G401.6 (cell line): ENCODE measurements around the gene VWCE.
"Not testable (repeated sequence)": the region's sequence is repeated elsewhere in the genome, so short reads cannot be mapped to it uniquely, and the experiment has no call there.

Experiments
- FAIRE-seq: peaks from 2 replicates; lab custom pipeline; 2012; peaks lifted over from hg19 to GRCh38; lab: Jason Lieb, UNC

Gene VWCE

DNA sequence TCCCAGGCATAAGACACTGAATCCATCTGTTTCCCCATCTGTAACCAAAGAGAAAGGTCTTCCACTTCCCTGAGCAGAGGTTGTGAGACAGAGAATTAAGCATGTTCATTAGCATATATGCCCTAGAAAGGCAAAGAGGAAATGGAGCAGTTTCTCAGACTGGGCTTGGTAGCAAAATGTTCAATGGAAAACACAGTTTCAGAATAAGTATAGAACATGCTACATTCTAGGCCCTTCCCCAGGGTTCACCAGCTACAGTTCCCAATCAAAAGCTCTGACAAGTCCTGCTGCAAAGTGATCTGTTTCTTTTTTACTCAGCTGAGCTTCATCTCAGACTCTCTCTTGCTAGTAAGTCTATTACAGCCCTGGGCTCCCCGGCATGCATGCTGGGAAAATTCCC is 42.8 kb downstream of the VWCE start:
- FAIRE-seq = not testable (repeated sequence)

DNA sequence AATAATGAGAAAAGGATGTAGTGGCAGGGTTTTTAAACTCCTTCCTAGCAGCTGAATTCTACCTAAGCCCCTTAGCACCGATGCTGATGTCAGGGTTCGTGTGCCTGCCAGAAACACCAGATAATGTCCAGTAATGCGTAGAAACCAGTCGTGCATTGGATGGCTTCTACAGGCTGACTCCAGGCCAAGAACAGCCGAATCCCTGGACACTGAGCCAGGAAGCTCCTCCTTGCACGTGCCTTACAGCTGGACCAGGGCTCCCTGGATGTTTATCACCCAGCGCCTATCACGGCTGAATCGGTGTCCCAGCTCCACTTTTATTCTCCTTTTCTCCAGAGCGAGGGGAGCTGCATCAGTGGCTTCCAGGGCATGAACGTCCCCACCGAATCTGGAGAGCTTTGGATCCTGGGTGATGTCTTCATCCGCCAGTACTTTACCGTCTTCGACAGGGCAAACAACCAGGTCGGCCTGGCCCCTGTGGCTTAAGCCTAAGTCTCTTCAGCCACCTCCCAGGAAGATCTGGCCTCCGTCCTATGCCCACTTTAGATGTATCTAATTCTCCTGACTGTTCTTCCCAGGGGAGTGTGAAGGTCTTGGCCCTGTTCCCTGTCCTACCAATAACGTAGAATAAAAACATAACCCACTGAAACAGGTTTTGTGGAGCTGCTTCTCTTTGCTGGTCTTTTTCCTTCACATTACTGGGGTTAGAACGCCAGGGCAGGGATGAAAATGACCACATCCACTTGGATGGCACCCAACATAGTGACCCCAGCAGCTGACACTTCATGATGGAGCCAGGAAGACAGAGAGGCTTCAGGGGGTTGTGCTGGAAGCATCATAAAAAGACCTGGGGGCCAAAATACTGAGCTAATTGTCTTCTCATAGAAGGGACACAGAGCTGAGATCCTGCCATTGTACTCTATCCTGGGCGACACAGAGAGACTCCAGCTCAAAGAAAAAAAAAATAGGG is 44.0 kb downstream of the VWCE start:
- not testable (repeated sequence) for FAIRE-seq

DNA sequence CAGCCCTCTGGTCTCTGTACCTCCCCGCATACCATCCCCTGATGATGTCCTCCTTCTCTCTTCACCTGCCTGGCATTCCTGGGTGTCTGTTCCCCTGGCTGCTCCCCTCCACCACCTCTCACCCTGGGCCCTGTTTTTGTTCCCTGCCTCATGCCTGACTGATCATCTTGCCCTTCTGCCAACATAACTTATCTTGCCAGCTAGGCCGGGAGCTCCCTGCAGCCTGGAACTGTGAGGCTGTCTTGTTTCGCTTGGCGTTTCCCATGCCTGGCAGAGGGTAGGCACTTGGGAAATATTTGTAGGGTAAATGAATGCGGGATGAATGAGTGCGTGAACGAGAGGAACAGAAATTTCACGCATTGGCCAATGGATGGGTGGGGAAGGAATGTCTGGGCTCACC is 45.9 kb downstream of the VWCE start:
- not testable (repeated sequence) for FAIRE-seq

DNA sequence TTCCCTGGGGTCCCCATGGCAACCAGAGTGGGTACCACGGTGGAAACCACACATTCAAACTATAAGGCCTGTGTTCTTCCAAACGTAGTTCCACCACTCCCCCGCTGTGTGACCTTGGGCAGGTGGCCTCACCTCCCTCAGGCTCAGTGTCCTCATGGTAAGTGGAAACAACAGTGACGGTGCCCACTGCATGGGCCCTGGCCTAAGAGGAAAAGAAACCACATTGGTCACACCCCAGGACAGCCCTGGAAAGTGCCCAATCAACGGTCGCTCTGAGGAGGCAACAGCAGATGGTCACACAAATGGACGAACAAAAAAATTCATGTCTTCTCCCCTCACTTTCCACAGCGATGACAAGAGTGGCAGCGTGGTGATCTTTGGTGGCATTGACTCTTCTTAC is 47.0 kb downstream of the VWCE start:
- FAIRE-seq = not testable (repeated sequence)

DNA sequence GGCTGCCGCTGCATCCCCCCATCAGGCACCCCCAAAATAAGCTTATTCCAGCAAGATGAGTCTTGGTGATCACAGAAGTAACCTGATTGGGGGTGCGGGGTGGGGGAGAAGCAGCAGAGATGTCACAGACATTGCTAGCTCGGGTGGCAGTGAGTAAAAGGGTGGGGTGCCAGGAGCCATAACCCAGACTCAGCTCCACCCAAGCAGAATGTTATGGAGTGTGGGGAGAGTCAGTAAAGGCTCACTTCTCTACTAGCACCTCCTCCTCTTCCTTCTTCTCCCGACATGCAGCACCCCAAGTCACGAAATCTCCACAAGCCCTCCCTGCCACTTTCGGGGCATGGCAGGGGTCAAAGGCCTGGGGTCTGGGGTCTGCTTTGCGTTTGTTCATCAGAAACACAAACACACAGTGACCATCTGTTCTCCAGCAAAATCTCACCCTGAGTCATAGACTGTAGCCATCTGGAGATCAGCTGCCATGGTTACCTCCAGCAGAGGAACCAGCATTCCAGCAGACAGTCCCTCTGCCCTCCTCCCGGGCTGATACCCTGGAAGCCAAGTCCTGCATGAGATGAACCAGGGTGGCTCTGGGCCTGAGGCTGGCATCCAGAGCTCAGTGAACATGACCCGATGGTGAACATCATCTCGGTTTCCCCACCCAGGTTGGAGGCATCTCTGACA is 49.7 kb downstream of the VWCE start:
- not testable (repeated sequence) for FAIRE-seq

DNA sequence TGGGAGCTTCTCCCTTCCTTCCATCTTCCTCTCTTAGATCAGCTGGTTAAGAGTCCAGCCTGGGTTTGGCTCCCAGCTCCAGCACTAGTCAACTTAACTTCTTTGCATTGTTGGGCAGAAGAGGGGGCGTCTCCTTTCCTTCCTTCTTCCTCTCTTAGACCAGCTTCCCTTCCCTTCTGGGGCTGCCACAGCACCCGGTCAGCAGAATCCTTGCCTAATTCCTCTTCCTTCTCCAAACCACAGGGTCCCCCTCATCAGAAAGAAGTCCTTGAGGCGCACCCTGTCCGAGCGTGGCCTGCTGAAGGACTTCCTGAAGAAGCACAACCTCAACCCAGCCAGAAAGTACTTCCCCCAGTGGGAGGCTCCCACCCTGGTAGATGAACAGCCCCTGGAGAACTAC is 53.6 kb downstream of the VWCE start:
- not testable (repeated sequence) for FAIRE-seq

DNA sequence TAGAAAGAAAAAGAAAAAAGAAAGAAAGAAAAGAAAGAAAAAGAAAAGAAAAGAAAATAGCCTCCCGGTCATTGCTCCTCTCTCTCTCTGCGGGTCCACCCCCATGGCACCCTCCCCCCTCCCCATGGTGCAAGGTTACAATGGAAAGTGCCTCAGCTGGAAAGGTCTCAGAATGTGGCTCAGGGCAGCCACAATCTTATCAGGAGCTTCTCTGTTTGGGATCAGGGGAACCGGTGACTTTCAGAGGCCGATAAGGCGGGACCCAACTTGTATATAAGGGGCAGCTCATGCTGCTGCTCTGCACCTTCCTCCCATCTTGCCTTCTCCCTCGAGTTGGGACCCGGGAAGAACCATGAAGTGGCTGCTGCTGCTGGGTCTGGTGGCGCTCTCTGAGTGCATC is 54.2 kb downstream of the VWCE start, which contains the start of gene PGA5:
TSS of gene PGA5 (plus strand) at position 301 of the 400 bp plus-strand sequence. CDS start at position 353, 52 bp downstream.
- FAIRE-seq = not testable (repeated sequence)

DNA sequence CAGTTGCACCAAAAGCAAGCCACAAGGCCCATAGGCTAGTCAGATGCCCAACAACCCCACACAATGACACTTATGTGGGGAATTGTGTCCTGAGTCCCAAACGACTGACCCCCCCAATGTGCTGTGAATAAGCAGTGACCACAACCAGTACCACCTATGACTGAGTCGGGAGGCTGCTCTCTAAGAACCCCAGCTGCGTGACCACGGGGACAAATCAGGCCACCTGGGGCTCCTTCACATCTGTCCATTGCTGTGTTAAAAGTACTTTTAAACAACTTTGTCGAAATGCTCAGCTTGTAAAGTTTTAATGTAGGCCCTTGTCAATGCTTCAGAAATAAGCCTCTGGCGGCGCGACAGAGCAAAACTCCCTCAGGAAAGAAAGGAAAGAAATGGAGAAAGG is 54.8 kb downstream of the VWCE start:
- not testable (repeated sequence) for FAIRE-seq

DNA sequence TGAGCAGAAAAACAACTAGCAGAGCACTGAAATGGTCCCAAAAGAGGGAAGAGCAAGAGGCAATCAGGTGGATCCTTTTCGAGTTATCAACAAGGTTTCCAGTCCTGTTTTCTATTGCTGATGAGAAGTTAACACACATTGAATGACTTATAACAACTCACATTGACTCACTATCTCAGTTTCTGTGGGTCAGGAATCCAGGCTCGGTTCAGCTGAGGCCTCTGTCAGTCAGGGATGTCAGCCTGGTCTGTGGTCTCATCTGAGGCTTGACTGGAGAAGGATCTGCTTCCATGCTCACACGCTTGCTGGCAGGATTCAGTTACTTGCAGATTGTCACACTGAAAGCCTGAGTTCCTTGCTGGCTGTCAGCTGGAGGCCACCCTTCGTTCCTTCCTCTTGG is 58.0 kb downstream of the VWCE start:
- FAIRE-seq = not testable (repeated sequence)

DNA sequence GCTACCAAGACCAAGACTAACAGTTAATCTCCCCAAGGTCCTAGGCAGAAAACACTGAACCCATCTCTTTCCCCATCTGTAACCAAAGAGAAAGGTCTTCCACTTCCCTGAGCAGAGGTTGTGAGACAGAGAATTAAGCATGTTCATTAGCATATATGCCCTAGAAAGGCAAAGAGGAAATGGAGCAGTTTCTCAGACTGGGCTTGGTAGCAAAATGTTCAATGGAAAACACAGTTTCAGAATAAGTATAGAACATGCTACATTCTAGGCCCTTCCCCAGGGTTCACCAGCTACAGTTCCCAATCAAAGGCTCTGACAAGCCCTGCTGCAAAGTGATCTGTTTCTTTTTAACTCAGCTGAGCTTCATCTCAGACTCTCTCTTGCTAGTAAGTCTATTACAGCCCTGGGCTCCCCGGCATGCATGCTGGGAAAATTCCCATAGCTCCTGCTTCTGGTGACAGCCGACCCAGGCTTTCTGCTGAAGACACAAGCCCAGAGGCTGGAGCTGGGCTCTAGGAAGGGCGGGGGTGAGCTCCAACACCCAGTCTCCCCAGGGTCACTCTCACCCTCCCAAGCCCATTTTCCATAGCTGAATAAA is 62.5 kb downstream of the VWCE start:
- not testable (repeated sequence) for FAIRE-seq

DNA sequence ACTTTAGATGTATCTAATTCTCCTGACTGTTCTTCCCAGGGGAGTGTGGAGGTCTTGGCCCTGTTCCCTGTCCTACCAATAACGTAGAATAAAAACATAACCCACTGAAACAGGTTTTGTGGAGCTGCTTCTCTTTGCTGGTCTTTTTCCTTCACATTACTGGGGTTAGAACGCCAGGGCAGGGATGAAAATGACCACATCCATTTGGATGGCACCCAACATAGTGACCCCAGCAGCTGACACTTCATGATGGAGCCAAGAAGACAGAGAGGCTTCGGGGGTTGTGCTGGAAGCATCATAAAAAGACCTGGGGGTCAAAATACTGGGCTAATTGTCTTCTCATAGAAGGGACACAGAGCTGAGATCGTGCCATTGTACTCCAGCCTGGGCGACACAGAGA is 63.5 kb downstream of the VWCE start:
- FAIRE-seq = not testable (repeated sequence)

DNA sequence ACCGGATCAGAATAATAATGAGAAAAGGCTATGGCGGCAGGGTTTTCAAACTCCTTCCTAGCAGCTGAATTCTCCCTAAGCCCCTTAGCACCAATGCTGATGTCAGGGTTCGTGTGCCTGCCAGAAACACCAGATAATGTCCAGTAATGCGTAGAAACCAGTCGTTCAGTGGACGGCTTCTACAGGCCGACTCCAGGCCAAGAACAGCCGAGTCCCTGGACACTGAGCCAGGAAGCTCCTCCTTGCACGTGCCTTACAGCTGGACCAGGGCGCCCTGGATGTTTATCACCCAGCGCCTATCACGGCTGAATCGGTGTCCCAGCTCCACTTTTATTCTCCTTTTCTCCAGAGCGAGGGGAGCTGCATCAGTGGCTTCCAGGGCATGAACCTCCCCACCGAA is 64.1 kb downstream of the VWCE start:
- not testable (repeated sequence) for FAIRE-seq

DNA sequence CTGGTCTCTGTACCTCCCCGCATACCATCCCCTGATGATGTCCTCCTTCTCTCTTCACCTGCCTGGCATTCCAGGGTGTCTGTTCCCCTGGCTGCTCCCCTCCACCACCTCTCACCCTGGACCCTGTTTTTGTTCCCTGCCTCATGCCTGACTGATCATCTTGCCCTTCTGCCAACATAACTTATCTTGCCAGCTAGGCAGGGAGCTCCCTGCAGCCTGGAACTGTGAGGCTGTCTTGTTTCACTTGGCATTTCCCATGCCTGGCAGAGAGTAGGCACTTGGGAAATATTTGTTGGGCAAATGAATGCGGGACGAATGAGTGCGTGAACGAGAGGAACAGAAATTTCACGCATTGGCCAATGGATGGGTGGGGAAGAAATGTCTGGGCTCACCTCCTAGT is 65.7 kb downstream of the VWCE start:
- FAIRE-seq = not testable (repeated sequence)

DNA sequence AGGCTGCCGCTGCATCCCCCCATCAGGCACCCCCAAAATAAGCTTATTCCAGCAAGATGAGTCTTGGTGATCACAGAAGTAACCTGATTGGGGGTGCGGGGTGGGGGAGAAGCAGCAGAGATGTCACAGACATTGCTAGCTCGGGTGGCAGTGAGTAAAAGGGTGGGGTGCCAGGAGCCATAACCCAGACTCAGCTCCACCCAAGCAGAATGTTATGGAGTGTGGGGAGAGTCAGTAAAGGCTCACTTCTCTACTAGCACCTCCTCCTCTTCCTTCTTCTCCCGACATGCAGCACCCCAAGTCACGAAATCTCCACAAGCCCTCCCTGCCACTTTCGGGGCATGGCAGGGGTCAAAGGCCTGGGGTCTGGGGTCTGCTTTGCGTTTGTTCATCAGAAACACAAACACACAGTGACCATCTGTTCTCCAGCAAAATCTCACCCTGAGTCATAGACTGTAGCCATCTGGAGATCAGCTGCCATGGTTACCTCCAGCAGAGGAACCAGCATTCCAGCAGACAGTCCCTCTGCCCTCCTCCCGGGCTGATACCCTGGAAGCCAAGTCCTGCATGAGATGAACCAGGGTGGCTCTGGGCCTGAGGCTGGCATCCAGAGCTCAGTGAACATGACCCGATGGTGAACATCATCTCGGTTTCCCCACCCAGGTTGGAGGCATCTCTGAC is 68.5 kb downstream of the VWCE start:
- FAIRE-seq = not testable (repeated sequence)

DNA sequence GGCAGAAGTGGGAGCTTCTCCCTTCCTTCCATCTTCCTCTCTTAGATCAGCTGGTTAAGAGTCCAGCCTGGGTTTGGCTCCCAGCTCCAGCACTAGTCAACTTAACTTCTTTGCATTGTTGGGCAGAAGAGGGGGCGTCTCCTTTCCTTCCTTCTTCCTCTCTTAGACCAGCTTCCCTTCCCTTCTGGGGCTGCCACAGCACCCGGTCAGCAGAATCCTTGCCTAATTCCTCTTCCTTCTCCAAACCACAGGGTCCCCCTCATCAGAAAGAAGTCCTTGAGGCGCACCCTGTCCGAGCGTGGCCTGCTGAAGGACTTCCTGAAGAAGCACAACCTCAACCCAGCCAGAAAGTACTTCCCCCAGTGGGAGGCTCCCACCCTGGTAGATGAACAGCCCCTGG is 72.4 kb downstream of the VWCE start:
- FAIRE-seq = not testable (repeated sequence)

DNA sequence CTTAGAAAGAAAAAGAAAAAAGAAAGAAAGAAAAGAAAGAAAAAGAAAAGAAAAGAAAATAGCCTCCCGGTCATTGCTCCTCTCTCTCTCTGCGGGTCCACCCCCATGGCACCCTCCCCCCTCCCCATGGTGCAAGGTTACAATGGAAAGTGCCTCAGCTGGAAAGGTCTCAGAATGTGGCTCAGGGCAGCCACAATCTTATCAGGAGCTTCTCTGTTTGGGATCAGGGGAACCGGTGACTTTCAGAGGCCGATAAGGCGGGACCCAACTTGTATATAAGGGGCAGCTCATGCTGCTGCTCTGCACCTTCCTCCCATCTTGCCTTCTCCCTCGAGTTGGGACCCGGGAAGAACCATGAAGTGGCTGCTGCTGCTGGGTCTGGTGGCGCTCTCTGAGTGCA is 73.1 kb downstream of the VWCE start, which contains the start of gene PGA4:
TSS of gene PGA4 (plus strand) at position 301 of the 400 bp plus-strand sequence. CDS start at position 355, 54 bp downstream.
- not testable (repeated sequence) for FAIRE-seq

DNA sequence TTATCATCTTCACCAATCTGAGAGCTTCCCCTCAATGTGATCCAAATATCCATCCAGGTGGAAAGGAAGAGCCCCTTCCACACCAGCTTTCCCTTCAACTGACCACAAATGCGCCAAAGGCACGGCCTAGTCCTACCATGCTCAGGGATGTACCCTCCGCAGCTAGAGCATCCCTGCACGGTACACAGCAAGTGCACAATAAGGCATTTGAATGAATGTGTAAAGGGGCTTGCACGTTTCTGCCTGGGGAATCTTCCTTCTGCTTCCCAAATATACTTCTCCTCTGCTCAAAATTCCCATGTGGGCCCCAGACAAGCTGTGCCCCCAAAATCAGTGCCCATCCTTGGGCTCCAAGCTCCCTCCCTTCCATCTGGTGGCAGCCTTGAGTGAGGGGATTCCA is 76.1 kb downstream of the VWCE start:
- not testable (repeated sequence) for FAIRE-seq

DNA sequence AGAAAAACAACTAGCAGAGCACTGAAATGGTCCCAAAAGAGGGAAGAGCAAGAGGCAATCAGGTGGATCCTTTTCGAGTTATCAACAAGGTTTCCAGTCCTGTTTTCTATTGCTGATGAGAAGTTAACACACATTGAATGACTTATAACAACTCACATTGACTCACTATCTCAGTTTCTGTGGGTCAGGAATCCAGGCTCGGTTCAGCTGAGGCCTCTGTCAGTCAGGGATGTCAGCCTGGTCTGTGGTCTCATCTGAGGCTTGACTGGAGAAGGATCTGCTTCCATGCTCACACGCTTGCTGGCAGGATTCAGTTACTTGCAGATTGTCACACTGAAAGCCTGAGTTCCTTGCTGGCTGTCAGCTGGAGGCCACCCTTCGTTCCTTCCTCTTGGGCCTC is 76.8 kb downstream of the VWCE start:
- not testable (repeated sequence) for FAIRE-seq

DNA sequence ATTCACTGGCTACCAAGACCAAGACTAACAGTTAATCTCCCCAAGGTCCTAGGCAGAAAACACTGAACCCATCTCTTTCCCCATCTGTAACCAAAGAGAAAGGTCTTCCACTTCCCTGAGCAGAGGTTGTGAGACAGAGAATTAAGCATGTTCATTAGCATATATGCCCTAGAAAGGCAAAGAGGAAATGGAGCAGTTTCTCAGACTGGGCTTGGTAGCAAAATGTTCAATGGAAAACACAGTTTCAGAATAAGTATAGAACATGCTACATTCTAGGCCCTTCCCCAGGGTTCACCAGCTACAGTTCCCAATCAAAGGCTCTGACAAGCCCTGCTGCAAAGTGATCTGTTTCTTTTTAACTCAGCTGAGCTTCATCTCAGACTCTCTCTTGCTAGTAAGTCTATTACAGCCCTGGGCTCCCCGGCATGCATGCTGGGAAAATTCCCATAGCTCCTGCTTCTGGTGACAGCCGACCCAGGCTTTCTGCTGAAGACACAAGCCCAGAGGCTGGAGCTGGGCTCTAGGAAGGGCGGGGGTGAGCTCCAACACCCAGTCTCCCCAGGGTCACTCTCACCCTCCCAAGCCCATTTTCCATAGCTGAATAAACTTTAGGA is 81.3 kb downstream of the VWCE start:
- FAIRE-seq = not testable (repeated sequence)

DNA sequence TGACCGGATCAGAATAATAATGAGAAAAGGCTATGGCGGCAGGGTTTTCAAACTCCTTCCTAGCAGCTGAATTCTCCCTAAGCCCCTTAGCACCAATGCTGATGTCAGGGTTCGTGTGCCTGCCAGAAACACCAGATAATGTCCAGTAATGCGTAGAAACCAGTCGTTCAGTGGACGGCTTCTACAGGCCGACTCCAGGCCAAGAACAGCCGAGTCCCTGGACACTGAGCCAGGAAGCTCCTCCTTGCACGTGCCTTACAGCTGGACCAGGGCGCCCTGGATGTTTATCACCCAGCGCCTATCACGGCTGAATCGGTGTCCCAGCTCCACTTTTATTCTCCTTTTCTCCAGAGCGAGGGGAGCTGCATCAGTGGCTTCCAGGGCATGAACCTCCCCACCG is 82.9 kb downstream of the VWCE start:
- not testable (repeated sequence) for FAIRE-seq

DNA sequence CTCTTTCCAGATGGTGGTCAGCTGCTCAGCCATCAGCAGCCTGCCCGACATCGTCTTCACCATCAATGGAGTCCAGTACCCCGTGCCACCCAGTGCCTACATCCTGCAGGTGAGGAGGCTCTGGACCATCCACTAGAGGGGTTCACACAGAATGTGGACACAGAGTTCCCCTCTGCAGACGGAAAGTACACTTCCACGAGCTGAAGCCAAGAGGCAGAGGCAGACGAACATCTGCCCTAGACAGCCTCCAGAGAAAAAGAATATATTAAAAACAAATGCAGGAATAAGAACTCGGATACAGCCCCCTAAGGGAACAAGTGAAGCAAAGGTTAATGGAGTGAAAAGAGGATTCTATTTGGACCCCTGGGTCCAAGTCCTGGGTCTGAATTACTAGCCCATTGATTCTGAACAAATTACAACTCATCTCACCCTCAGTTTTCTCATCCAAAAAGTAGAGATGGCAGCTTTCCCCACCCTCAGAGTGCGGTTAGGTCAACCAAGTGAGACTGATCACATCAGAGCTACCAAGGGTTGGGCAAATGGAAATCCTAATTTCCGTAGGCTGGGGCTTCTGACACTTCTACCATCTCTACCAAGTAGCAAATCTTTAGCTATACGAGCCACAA is 83.7 kb downstream of the VWCE start:
- FAIRE-seq = not testable (repeated sequence)
